BJ (cell line): Measurements from ENCODE around the gene FITM1. TPM values are rescaled to one million over a fixed set of nuclear protein-coding genes. Genes with fewer than 3 reads are reported as not detected.

Experiments used
- CTCF ChIA-PET: fragments of 350-600 bp; formaldehyde crosslinking; extraction: SDS; loops from one replicate; lab custom pipeline; 2021; ENCODE audit warnings: antibody characterized with exemption, inconsistent platforms; lab: Yijun Ruan, JAX
- POLR2A ChIA-PET: fragments of 300-600 bp; sonication (Branson Sonifier 250); formaldehyde crosslinking; extraction: SDS; loops from one replicate; lab custom pipeline; 2021; ENCODE audit warnings: antibody characterized with exemption; lab: Charles Lee
- DNase-seq: peaks from one replicate; pipeline ENCODE4 v3.0.0-alpha.2; 2011; ENCODE audit warnings: low read depth
- H3K27me3 ChIP-seq: 2 replicates; pipeline ENCODE4 v1.6.0; 2011; ENCODE audit warnings: low read length; ENCODE audit not compliant: control insufficient read depth, insufficient read depth
- H3K36me3 ChIP-seq: 2 replicates; pipeline ENCODE4 v1.5.1; 2011; ENCODE audit warnings: low read length; ENCODE audit not compliant: control insufficient read depth, insufficient read depth
- H3K4me3 ChIP-seq: 2 replicates; pipeline ENCODE4 v1.5.1; 2011; ENCODE audit warnings: low read depth, mild to moderate bottlenecking, control low read depth, low read length
- polyA plus RNA-seq: library from polyadenylated mRNA; depleted of rRNA; stranded (reverse); fragments of >200 nt; gene quantifications from 2 replicates; pipeline ENCODE4 v1.2.3, GENCODE V29; 2011
- TF ChIP-seq, protein P1 (sequence below): IDR thresholded peaks from 2 replicates; pipeline ENCODE4 v1.5.1; 2011; ENCODE audit warnings: low read depth, mild to moderate bottlenecking, control low read depth, inconsistent platforms, low read length, moderate library complexity; ENCODE audit not compliant: insufficient read depth

FITM1 gene
- polyA plus RNA-seq, 1 experiment, result 0.10 TPM

DNA sequence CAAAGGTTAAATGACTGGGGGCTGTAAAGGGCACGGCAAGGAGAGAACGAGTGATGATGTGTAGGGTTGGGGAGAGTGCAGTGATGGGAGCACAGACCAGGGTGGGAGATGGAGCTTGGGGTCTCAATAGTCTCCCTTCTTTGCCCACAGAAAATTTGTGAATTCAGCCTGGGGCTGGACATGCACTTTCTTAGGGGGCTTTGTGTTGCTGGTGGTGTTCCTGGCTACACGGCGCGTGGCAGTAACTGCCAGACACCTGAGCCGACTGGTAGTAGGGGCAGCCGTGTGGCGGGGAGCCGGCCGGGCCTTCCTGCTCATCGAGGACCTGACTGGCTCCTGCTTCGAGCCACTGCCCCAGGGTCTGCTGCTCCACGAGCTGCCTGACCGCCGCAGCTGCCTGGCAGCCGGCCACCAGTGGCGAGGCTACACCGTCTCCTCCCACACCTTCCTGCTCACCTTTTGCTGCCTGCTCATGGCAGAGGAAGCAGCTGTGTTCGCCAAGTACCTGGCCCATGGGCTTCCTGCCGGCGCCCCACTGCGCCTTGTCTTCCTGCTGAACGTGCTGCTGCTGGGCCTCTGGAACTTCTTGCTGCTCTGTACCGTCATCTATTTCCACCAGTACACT lies 1.7 kb downstream of the FITM1 start:
- CTCF ChIA-PET, result interaction anchor here (0.5 to 1.3 kb wide), 3 partner anchors 14 to 147 kb away, joined by 3 to 4 read pairs (median 3); no protein-coding TSS in a partner anchor
- POLR2A ChIA-PET, result no interaction called here
- TF ChIP-seq, protein P1, sequence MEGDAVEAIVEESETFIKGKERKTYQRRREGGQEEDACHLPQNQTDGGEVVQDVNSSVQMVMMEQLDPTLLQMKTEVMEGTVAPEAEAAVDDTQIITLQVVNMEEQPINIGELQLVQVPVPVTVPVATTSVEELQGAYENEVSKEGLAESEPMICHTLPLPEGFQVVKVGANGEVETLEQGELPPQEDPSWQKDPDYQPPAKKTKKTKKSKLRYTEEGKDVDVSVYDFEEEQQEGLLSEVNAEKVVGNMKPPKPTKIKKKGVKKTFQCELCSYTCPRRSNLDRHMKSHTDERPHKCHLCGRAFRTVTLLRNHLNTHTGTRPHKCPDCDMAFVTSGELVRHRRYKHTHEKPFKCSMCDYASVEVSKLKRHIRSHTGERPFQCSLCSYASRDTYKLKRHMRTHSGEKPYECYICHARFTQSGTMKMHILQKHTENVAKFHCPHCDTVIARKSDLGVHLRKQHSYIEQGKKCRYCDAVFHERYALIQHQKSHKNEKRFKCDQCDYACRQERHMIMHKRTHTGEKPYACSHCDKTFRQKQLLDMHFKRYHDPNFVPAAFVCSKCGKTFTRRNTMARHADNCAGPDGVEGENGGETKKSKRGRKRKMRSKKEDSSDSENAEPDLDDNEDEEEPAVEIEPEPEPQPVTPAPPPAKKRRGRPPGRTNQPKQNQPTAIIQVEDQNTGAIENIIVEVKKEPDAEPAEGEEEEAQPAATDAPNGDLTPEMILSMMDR, result no peak

DNA sequence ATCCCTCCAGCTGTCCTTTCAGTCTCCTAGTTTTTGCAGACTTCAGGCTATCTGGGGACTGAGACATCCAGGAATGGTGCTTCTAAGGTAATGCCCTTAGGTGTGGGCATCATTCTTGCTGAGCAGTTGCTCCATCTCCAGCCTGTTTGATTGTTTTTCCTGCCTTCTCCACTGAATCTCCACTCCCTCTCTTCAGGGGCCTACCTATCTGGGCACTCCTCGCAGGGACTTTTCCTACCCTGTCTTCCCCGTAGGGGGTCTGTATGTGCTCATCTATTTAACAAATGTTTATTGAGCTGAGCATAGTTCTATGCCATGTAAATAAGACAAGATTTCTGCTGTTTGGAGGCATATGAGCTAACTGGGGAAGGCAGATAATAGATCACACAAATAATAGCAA lies 2.5 kb downstream of the FITM1 start:
- ChIA-PET CTCF (interaction anchor here (0.6 to 1.3 kb wide), 3 partner anchors 14 to 53 kb away, joined by 3 to 4 read pairs (median 3); no protein-coding TSS in a partner anchor), POLR2A (no interaction called here)
- H3K4me3 ChIP-seq, result no peak overlapping the region
- H3K27me3 ChIP-seq, result no peaks in the 10 kb centered on the region
- no peak for DNase-seq
- H3K36me3 ChIP-seq, result peaks cover 5% of the 10 kb centered on the region
- TF ChIP-seq, protein P1, result no peak

More for the DNA sequence above, 1.7 kb downstream of the FITM1 start:
- H3K36me3 ChIP-seq, result no peaks in the 10 kb centered on the region
- no peak for DNase-seq
- no peak overlapping the region for H3K4me3 ChIP-seq
- no peaks in the 10 kb centered on the region for H3K27me3 ChIP-seq

DNA sequence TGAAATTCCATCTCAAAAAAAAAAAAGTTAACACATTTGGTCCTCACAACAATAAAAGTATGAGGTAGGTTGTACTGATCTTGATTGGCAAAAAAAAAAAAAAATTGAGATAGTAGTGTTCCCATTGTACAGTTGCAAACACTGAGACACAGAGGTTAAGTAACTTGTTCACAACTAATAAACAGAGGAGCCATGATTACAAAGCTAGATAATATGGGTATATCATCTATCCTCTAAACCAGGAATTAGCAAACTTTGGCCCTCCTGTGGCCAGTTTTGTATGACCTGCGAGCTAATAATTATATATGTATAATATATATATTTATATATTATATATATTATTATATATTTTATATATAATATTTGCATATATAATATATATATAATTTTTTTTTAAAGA lies 3.3 kb downstream of the FITM1 start:
- peaks cover 13% of the 10 kb centered on the region for H3K36me3 ChIP-seq
- no peak overlapping the region for H3K4me3 ChIP-seq
- ChIA-PET POLR2A (no interaction called here), CTCF (interaction anchor here (1.0 to 1.7 kb wide), 3 partner anchors 15 to 76 kb away, joined by 3 to 4 read pairs (median 4); no protein-coding TSS in a partner anchor)
- TF ChIP-seq, protein P1, result no peak
- no peak for DNase-seq
- no peaks in the 10 kb centered on the region for H3K27me3 ChIP-seq

DNA sequence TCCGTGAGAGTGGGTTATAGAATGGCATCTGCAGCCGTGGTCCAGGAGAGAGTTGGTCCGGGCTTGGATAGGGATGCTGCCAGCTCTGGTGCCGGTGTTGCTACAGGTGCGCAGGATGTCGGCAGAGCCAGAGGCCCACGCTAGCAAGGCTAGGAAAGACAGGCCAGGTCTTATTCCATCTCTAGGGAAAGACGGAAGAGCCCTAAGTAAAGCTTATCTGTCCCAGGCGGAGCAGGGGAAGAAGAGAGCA lies 5.0 kb downstream of the FITM1 start:
- H3K36me3 ChIP-seq, result peaks cover 20% of the 10 kb centered on the region
- TF ChIP-seq, protein P1, result no peak
- DNase-seq, result no peak
- CTCF ChIA-PET, result interaction anchor here (1.0 to 3.3 kb wide), 7 partner anchors 9 to 172 kb away, joined by 3 to 16 read pairs (median 4); partner anchors contain the start of genes CIDEB, IPO4 and IRF9
- H3K27me3 ChIP-seq, result no peaks in the 10 kb centered on the region
- peak overlapping the region; percentile 86 for H3K4me3 ChIP-seq
- POLR2A ChIA-PET, result interaction anchor here (0.6 to 1.3 kb wide), 3 partner anchors 11 to 774 kb away, joined by 3 to 6 read pairs (median 4); partner anchors contain the start of gene PSME2

DNA sequence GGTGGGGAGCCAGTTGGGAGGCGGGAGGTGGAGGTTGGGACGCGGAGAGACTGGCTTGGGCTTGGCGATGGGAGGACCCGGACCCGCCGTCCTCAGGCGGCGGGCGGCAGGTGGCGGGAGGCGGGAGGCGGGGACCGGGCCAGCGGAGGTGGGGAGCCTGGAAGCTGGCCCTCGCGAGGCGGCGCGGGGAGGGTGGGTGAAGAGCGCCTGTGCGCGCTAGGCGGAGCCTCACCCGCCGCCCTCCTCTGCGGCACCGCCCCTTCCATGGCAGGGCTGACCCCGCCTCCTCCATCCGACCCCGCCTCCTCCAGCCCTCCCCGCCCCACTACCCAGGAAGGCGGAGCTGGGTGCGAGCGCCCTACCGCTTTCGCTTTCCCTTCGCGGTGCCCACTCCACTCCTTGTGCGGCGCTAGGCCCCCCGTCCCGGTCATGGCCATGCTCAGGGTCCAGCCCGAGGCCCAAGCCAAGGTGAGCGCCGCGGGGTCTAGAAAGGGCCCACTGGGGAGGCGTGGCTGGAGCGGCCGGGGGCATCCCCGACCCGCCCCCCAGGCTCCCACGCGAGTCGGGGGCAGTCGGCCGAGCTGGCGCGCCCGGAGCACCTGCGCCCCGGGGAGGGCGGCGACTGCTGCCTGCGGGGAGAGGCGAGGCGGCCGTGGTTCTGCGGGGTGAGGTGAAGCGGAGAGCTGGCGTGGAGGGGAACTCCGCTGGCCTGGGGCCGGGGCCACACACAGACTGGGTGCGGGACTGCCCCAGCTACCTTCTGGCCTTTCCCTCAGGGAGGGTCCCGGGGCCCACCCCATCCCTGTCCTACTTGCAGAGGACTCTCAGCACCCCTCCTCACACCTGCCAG lies 5.6 kb downstream of the FITM1 start, which contains the start of gene PSME1:
Gene PSME1, plus strand, starts transcription at position 361 of the 850 bp plus-strand sequence. Its CDS starts 69 bp downstream, at position 430.
- ChIA-PET POLR2A (interaction anchor here (0.6 to 1.3 kb wide), 4 partner anchors 10 to 774 kb away, joined by 3 to 6 read pairs (median 4); partner anchors contain the start of gene PSME2), CTCF (interaction anchor here (0.6 to 3.3 kb wide), 8 partner anchors 10 to 172 kb away, joined by 3 to 16 read pairs (median 3); partner anchors contain the start of genes CIDEB, IPO4 and IRF9)
- Histone ChIP-seq H3K36me3 (peaks cover 20% of the 10 kb centered on the region), H3K4me3 (peak within 1 kb of the TSS; percentile 86), H3K27me3 (no peaks in the 10 kb centered on the region)
- TF ChIP-seq, protein P1, result no peak
- DNase-seq, result peak; percentile 32
